ENCODE measurements around the gene SRSF3. TPM values are rescaled to one million over a fixed set of nuclear protein-coding genes. Genes with fewer than 3 reads are reported as not detected.
A peak's percentile ranks its signal among the peaks of the same experiment; 100 is the strongest.

The SRSF3 gene
- total RNA-seq, result 202 TPM

GRCh38 chr6:36594029-36594815 lies at the start of gene SRSF3:
Gene SRSF3, plus strand, starts transcription at chr6:36594362. Its CDS starts 2,401 bp downstream, at chr6:36596763.

GRCh38 chr6:36546920-36547645 lies 47.1 kb upstream of the SRSF3 start, which contains the start of gene STK38:
Gene STK38, minus strand, starts transcription at chr6:36547479. Its CDS starts 7,277 bp downstream, at chr6:36540202.

Small RNA genes within 50 kb of the gene (small RNA-seq; reads per million reads assigned to genes)
- not detected for gene MIR3925
- 2.7 reads per million, percentile 89 among the genes with 10 or more reads in this experiment for gene RNU1-88P

Other genes with a start within 250 kb of the SRSF3 start
- not detected for gene ETV7, start 206.7 kb upstream of the SRSF3 start, total RNA-seq
- gene PXT1, start 151.5 kb upstream of the SRSF3 start, total RNA-seq, result not detected
- 60.9 TPM for gene KCTD20, start 151.4 kb upstream of the SRSF3 start, total RNA-seq
- 14.1 TPM for gene STK38, start 46.9 kb upstream of the SRSF3 start, total RNA-seq
- gene CDKN1A, start 84.4 kb downstream of the SRSF3 start, total RNA-seq, result 5.3 TPM
- not detected for gene RAB44, start 103.5 kb downstream of the SRSF3 start, total RNA-seq
- 36.0 TPM for gene CPNE5, start 245.1 kb downstream of the SRSF3 start, total RNA-seq

All from diencephalon (tissue), 1 donor.